OCI-LY1 (cell line): ENCODE data around the gene KCNE1.

Source experiments
- H2AFZ ChIP-seq: fragments of 200-600 bp; sonication (generic), shearing (Covaris generic); 2 replicates; pipeline ENCODE4 v1.6.0; 2014; ENCODE audit warnings: antibody characterized with exemption, mild to moderate bottlenecking, low read length
- H3F3A ChIP-seq: fragments of 200-600 bp; sonication (generic), shearing (Covaris generic); 2 replicates; pipeline ENCODE4 v1.6.0; 2014; ENCODE audit warnings: mild to moderate bottlenecking, antibody characterized with exemption, low read length, moderate library complexity; ENCODE audit not compliant: insufficient read depth
- H3K27ac ChIP-seq: fragments of 200-600 bp; sonication (generic); 2 replicates; pipeline ENCODE4 v1.5.1; 2014; ENCODE audit warnings: low read length, mixed run types, mild to moderate bottlenecking, low read depth; ENCODE audit not compliant: poor library complexity, severe bottlenecking
- H3K27me3 ChIP-seq: fragments of 200-600 bp; sonication (generic); 2 replicates; pipeline ENCODE4 v1.6.0; 2014; ENCODE audit warnings: antibody characterized with exemption, mild to moderate bottlenecking, low read length, moderate library complexity; ENCODE audit not compliant: insufficient read depth
- H3K36me3 ChIP-seq: fragments of 200-600 bp; sonication (generic); 2 replicates; pipeline ENCODE4 v1.6.1; 2014; ENCODE audit warnings: mild to moderate bottlenecking, antibody characterized with exemption, low read length, moderate library complexity, mixed read lengths; ENCODE audit not compliant: insufficient read depth
- H3K4me1 ChIP-seq: fragments of 200-600 bp; sonication (generic); 2 replicates; pipeline ENCODE4 v1.5.1; 2014; ENCODE audit warnings: mild to moderate bottlenecking, low read length, moderate library complexity; ENCODE audit not compliant: insufficient read depth, severe bottlenecking
- H3K4me2 ChIP-seq: fragments of 200-600 bp; sonication (generic), shearing (Covaris generic); 2 replicates; pipeline ENCODE4 v1.6.1; 2014; ENCODE audit warnings: low read length
- H3K4me3 ChIP-seq: fragments of 200-600 bp; sonication (generic); 2 replicates; pipeline ENCODE4 v1.5.1; 2014; ENCODE audit warnings: low read length, low read depth, mild to moderate bottlenecking, mixed read lengths; ENCODE audit not compliant: poor library complexity, severe bottlenecking
- H3K79me2 ChIP-seq: fragments of 200-600 bp; shearing (Covaris generic); 2 replicates; pipeline ENCODE4 v1.6.1; 2016; ENCODE audit warnings: mixed run types, low read length, mixed read lengths; ENCODE audit not compliant: insufficient read depth
- H3K9ac ChIP-seq: fragments of 200-600 bp; sonication (generic), shearing (Covaris generic); 2 replicates; pipeline ENCODE4 v1.6.1; 2014; ENCODE audit warnings: mild to moderate bottlenecking, low read length, mixed read lengths
- H3K9me2 ChIP-seq: fragments of 200-600 bp; sonication (generic), shearing (Covaris generic); 2 replicates; pipeline ENCODE4 v1.6.1; 2014; ENCODE audit warnings: low read depth, mild to moderate bottlenecking, low read length, mixed read lengths
- H3K9me3 ChIP-seq: fragments of 200-600 bp; shearing (Covaris generic); 2 replicates; pipeline ENCODE4 v1.6.1; 2014; ENCODE audit warnings: low read length, mixed read lengths
- H4K20me1 ChIP-seq: fragments of 200-600 bp; sonication (generic), shearing (Covaris generic); 2 replicates; pipeline ENCODE4 v1.6.0; 2016; ENCODE audit warnings: mild to moderate bottlenecking, low read length; ENCODE audit not compliant: insufficient read depth
- CTCF ChIP-seq: fragments of 200-600 bp; sonication (generic), shearing (Covaris generic); IDR thresholded peaks from 2 replicates; pipeline ENCODE4 v1.5.1; 2017; ENCODE audit warnings: mild to moderate bottlenecking, antibody characterized with exemption, low read length, moderate library complexity, mixed read lengths
- EZH2 ChIP-seq: fragments of 200-600 bp; sonication (generic), shearing (Covaris generic); IDR thresholded peaks from 2 replicates; pipeline ENCODE4 v1.8.0; 2017; ENCODE audit warnings: borderline replicate concordance, mixed run types, mild to moderate bottlenecking, antibody characterized with exemption, low read length, moderate library complexity, mixed read lengths

Gene KCNE1

GRCh38 chr21:34526241-34526617 lies 14.2 kb upstream of the KCNE1 start:
- H3K27ac ChIP-seq, result no peak overlapping the region
- no peak overlapping the region for H3K9ac ChIP-seq
- H3K4me2 ChIP-seq, result no peak overlapping the region
- no peaks in the 10 kb centered on the region for H3K27me3 ChIP-seq
- no peaks in the 10 kb centered on the region for H3K9me3 ChIP-seq
- H3F3A ChIP-seq, result no peaks in the 10 kb centered on the region
- H3K36me3 ChIP-seq, result no peaks in the 10 kb centered on the region
- H3K4me3 ChIP-seq, result no peak overlapping the region
- H3K79me2 ChIP-seq, result no peaks in the 10 kb centered on the region
- H2AFZ ChIP-seq, result no peak overlapping the region
- no peaks in the 10 kb centered on the region for H3K9me2 ChIP-seq
- H4K20me1 ChIP-seq, result no peaks in the 10 kb centered on the region
- TF ChIP-seq CTCF (no peak), EZH2 (no peak)
- H3K4me1 ChIP-seq, result no peaks in the 10 kb centered on the region

GRCh38 chr21:34524646-34525601 lies 12.9 kb upstream of the KCNE1 start:
- TF ChIP-seq CTCF, result no peak
- TF ChIP-seq EZH2, result no peak
- Histone ChIP-seq H3F3A (no peaks in the 10 kb centered on the region), H4K20me1 (no peaks in the 10 kb centered on the region), H3K9me3 (no peaks in the 10 kb centered on the region), H3K9ac (no peak overlapping the region), H3K4me1 (no peaks in the 10 kb centered on the region), H3K27ac (no peak overlapping the region), H3K9me2 (no peaks in the 10 kb centered on the region), H2AFZ (no peak overlapping the region), H3K79me2 (no peaks in the 10 kb centered on the region), H3K36me3 (no peaks in the 10 kb centered on the region), H3K27me3 (no peaks in the 10 kb centered on the region), H3K4me3 (no peak overlapping the region), H3K4me2 (no peak overlapping the region)

- no peaks in the 10 kb centered on the region for H3K79me2 ChIP-seq
- H3K9me3 ChIP-seq, result no peaks in the 10 kb centered on the region
- H2AFZ ChIP-seq, result no peak overlapping the region
- H3F3A ChIP-seq, result no peaks in the 10 kb centered on the region
- H3K9ac ChIP-seq, result no peak overlapping the region
- no peak overlapping the region for H3K27ac ChIP-seq
- H3K27me3 ChIP-seq, result no peaks in the 10 kb centered on the region
- no peak overlapping the region for H3K4me2 ChIP-seq
- H3K4me3 ChIP-seq, result no peak overlapping the region
- H3K4me1 ChIP-seq, result no peaks in the 10 kb centered on the region
- H3K9me2 ChIP-seq, result no peaks in the 10 kb centered on the region
- TF ChIP-seq EZH2, result no peak
- TF ChIP-seq CTCF, result no peak
- no peaks in the 10 kb centered on the region for H3K36me3 ChIP-seq
- no peaks in the 10 kb centered on the region for H4K20me1 ChIP-seq
These were observed 11.1 kb upstream of the KCNE1 start for GRCh38 chr21:34523019-34523555.
